GM19099 (cell line): ENCODE measurements around the gene KRT74.

Experiments used
- POLR2A ChIP-seq: IDR thresholded peaks from 3 replicates; pipeline ENCODE4 v1.6.1; 2011; ENCODE audit warnings: low read depth; ENCODE audit not compliant: insufficient read length; ENCODE audit errors: extremely low read depth

The KRT74 gene

DNA sequence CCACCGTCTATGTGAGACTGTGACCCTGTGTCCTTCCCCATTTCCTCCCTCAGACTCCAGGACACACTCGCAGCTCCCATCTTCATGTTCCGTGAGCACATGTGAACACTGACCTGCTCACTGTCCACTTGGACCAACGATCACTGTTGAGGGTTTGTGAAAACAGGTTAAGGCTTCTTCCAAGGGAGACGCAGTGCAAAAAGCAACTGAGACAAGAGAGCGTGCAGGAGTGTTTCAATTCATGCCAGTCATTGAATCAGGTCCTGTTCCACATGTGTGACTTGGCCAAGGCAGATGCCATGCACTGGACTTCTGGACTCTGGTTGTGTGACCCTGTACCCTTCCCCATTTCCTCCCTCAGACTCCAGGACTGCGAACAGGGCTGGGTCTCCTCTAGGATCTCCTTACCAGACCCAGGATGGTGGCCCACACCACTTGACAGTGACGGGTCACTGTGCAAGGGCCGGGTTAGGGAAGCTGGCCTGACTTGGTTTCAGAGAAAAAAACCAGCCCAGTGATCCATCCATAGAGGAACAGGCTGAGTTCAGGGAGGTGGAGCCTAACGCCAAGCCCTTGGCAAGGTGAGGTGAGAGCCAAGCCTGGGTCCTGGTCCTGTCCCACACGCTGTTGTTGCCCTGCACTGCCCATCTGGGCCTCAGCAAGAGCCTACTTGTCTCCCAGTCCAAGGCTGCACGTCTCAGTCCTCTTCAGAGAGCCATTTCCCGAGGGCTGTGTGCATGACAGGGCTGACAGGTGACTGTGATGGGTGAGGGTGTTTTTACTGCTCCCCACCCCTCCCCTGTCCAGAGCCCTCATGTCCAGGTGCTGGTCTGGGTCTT, 47.8 kb downstream of the KRT74 start:
- TF ChIP-seq POLR2A = no peak

DNA sequence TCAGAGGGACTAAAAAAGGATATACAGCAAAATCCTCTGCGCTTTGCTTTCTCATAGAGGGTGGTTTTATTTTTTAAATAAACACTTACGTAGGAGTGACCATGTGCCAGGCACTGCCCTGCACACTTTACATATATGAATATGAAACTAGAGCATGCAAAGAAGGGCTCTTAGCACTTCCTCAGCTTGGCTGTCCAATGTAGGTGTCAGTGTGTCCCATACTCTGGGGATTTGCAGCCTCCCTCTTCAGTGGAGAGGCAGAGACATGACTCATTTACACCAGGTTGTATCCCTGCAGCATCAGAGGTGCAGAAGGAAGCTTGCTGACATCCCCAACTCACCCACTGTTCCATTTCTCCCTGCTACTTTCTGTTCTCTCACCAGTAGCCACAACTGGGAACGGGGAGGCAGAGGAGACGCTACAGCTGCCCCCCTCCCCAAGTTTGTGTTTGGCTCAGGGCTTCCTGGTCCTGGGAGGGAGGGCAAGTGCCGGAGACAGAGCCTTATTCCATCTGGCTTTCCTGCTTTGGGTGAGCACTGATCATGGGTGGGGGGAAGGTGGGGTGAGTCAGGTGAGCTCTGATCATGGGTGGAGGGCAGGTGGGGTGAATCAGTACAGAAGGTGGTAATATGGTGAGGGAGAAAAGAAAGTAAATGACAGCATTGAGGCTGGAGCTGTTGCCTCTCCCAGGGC, 48.6 kb downstream of the KRT74 start:
- TF ChIP-seq POLR2A = no peak

DNA sequence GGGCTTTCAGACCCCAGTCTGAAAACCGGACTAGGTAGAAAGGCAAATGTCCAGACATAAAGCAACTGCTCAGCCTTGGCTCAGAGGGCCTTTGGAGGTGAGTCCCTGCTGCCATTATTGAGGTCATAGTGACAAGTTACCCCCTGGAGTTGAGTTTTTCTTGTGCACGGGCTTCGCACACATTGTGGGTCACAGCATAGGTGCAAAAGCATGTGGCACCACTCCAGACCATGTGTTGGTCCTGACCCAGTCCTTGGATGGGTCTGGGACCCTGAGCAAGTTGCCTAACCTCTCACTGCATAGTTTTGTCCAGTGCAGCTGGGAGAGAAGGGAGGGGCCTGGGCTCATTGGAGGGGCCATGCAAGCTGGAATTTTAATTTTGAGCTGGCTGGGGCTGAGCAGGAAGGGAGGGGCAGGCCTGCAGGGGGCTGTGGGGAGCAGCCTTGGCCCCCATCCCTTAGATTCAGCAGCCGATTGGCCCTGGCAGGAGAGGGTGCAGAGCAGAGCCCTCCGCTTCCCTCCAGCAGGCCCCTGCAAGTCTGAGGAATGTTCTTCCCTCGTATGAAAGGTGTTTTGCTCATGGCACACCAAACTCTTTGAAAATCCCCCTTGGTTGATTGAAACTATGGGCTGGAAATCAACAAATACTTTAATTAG, 49.3 kb downstream of the KRT74 start:
- TF ChIP-seq POLR2A = no peak

DNA sequence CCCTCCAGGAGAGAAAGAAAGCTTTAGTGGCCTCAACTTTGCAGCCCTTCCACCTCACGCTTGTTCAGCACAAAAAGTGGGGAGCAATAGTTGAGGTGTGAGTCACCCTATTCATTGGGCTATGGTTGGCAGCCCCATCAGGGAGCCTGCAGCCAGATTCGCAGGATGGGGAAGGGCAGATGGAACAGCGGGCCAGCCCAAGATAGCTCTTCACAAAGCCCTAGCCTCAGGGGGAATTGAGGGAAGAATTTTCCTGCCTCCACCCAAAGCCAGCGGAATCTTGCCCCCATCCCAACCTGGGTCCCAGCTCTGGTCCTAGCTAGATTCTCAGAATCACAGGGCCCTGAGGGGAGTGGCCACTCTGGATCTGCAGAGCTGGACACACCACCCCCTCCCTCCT, 49.8 kb downstream of the KRT74 start:
- no peak for TF ChIP-seq POLR2A

DNA sequence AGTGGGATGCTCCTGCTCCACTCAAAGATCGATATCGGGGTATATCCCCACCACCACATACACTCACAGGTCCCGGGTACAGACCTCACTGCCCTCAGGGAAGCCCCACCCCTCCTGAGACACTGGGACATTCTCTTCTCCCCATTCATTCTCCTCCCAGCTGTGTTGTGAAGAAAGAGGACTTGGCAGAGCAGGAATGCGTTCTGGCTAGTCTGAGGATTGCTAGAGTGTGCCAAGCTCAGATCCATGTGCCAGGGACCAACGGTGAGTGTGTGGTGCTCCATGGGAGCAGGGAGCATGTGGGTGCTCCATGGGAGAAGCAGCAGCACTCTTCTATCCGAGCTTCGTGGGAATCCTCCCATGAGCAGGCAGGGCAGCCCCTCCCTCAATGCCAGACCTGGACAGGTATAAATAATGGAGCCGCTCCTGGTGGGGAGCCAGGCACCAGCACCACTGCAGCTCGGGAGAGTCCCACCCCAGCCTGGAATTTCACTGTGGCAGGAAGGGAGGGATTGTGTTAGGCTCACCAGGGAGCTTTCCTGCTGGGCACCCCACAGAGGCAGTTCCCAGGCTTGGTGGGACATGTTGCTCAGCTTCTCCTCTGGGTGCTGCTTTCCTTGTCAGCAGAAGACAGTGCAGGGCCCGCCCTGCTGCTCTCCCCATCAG, 51.2 kb downstream of the KRT74 start:
- no peak for TF ChIP-seq POLR2A

DNA sequence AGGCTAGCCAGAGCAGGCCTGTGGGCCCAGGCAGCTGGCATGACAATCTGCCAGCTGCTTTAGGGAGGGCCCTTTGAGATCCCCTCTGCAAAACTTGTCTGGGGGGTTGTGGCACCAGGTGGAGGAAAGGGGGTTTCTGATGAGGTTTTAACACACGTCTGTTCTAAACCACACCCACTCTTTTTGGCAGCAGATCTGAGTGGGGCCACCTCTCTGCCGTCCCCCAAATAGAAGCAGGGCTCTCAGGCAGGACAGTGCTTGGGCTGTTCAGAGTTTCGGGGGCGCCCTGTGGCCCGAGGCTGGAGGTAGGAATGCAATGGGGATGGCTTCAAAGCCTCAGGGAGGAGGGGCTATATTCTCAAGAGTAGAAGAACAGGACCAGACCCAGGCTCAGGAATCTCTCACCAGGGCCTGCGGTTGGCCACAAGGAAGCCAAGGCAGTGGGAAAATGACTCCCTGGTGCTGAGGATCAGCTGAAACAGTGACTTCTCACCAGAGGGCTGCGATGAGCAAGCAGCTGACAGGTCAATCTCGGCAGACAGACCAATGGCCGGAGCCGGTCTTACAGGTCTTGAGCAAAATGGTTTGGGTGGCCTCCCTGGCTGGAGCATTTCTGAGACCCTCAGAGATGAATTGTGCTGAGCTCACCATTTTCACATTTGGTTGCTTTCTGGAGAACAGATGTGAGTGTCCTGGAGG, 51.9 kb downstream of the KRT74 start:
- TF ChIP-seq POLR2A = no peak

DNA sequence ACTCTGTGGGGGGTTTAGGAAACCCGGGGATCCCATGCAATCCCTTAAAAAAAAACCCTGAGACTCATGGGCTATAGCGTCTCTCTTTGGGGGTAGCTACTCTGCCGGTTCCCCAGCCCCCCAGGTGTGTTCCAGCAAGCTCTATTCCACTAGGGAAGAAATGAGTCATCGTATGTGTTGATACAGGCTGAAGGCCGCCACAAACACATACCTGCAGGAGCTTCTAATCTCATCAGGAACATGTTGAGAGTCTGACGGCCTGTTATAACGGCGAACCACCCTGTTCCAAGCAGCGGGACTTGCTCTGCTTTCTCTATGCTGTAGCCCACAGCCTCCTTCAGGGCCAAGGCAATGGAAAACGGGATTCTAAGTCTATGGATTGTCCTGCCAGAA, 52.5 kb downstream of the KRT74 start:
- no peak for TF ChIP-seq POLR2A

DNA sequence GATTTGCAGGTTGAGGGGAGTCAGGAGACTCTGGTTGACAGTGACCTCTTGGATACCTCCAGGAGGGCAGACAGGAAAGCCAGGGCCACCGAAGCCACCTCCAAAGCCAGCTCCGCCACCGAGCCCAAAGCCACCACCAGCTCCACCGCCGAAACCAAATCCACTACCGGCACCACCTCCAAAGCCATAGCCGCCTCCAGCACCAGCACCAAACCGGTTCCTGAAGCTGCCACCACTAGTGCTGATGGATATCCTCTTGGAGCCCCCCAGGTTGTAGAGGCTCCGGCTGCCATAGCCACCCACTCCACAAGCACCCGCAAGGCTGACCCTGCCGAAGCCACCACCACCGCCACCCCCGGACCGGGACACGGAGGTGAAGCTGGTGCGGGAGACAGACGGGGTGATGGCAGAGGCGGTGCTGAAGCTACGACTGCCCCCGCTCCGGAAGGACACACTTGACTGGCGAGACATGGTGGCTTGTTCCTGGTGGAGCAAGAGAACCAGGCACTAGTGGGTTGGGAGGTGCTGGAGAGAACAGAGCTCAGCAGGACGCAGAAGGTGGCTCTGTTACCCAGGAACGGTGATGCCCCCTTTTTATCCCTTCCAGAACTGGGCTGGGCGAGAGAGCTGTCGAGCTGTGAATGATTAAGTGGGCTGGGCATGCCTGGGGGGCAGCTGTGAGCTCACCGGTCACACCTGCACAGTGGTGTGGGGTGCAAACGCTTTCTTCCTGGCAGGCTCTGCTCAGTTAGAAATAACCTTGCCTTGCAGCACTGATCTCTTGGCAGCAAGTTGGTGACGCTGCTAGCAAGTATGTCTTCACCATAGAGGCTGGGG, 53.6 kb downstream of the KRT74 start, which contains the start of gene KRT5:
TSS of gene KRT5 (minus strand) at position 569 of the 837 bp plus-strand sequence. CDS start at position 471, 98 bp downstream.
- no peak for TF ChIP-seq POLR2A

DNA sequence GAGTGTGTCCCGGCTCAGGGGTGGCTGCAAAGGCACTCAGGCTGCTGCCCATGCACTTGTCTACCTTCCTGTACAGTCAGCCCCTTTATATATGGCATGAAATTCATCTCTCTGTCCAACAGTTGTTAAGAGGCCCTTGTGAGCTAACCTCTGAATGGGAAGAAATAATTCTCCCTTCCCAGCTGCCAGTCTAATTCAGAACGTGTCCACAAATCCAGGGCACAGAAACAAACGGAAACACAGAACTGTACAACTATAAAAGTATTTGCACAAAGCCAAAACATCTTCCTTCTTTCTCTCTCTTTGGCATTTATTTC, 54.3 kb downstream of the KRT74 start:
- no peak for TF ChIP-seq POLR2A

DNA sequence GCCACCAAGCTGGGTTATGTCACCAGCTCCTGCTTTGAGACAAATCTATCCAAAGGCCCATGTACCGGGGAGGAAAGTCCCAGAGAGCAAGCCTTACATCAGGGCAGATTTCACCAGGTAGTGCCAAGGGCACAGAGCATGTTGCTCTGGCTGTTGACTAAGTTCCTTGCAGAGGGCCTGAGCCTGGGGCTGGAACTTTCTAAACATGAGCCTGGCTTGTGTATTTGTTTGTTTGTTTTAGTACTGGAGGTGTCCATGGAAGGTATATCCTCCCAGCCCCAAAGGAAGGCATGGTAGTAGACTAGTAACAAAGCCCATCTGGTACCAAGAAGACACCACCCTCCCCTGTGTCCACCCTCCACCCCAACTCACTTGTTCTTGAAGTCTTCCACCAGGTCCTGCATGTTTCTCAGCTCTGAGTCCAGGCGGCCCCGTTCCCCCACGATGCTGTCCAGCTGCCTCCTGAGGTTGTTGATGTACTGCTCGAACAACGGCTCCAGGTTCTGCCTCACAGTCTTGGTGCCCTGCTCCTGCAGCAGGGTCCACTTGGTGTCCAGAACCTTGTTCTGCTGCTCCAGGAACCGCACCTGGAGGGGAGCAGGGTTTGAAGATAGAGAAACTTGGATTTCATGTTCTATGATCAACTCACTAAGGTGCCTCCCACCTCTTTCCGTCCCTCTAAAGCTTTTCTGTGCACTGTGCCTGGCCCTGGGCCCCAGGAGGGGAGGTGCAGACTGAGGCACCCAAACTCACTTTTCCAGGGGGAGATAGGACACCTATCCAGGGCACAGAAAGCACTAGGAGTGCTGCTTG, 54.9 kb downstream of the KRT74 start:
- no peak for TF ChIP-seq POLR2A

DNA sequence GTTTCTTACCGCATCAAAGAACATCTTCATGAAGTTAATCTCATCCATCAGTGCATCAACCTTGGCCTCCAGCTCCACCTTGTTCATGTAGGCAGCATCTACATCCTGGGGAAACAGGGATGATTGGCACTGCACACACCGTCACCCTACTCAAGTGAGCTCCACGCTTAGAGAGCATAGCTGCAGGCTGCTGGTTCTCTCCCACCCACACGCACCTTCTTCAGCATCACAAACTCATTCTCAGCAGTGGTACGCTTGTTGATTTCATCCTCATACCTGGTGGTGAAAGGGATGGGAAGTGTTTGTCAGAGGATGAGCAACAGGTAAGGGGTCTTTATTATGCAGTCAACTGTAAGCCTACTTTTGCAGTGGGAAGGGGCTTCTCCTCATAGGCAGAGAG, 55.8 kb downstream of the KRT74 start:
- TF ChIP-seq POLR2A = no peak

DNA sequence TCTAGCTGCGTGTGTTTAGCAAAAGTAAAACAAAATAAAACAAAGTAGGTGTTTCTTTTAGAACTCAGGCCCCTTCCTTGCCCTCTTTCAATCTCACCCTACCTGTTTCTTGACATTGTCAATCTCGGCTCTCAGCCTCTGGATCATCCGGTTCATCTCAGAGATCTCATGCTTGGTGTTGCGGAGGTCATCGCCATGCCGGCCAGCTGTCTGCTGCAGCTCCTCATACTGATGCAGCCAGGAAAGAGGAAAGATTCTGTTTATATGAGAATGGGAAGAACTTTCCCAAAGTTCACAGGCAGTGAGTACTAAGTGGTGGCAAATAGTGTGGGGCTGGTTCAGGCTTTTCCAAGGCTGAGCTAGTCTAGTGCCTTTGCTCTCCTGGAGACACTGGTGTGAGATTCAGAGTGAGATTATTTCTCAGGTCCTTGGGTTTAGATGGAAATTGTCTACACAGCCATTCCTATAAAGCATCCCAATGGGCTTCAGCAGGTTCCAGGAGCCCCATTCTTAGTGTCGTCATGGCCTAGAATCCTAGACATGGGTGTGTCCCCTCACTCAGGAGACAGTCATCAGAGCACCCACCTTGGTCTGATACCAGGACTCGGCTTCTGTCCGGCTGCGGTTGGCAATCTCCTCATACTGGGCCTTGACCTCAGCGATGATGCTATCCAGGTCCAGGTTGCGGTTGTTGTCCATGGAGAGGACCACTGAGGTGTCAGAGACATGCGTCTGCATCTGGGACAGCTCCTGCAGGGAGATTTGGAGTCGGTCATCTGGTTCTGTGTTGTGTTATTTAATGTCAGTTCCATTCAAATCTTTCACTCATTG, 56.4 kb downstream of the KRT74 start:
- no peak for TF ChIP-seq POLR2A

DNA sequence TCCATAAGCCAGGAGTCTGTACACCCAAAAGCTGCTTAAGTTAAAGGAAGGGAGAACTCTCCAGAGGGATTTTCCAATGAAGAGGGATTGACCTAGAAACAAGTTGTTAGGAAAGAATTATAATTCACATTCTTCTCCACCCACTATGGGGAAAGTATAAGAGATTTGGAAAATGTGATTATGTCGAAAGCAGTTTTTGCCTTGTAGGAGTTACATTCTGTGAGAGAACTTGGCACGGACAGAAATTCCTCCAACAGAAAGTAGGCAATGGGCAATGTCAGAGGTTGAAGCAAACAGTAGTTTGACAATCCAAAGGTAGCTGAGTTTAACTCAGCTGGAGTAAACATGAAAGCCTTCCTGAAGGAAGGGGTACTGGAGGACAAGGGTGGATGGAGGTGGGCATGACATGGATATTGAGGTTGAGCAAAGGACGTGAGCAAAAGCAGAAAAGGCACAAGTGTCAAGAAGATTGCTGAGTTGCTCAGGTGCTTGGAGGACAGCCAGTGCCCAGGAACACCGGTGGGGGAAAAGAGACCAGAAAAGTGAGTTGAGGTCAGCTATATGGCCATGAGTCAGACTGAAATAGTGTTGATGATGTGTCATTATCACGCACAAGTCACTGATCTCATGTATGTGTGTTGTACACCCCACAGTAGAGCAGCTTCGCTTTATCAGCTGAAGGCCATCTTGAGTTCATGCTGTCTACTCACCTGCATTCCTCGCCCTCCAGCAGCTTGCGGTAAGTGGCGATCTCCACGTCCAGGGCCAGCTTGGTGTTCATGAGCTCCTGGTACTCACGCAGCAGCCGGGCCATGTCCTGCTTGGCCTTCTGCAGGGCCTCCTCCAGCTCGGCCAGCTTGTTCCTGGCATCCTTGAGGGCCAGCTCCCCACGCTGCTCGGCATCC, 57.5 kb downstream of the KRT74 start:
- no peak for TF ChIP-seq POLR2A
